Epithelial cell of esophagus (primary cell): ENCODE data around the gene FGF12.
A peak's percentile ranks its signal among the peaks of the same experiment; 100 is the strongest.
"Not testable (repeated sequence)": the region's sequence is repeated elsewhere in the genome, so short reads cannot be mapped to it uniquely, and the experiment has no call there.

Experiments
- DNase-seq: peaks from one replicate; pipeline ENCODE4 v3.0.0; 2010; ENCODE audit warnings: low read depth
- H3K4me3 ChIP-seq: 2 replicates; pipeline ENCODE4 v1.5.1; 2011; ENCODE audit warnings: mild to moderate bottlenecking, low read length, control low read depth
- CTCF ChIP-seq: IDR thresholded peaks from 2 replicates; pipeline ENCODE4 v1.5.1; 2011; ENCODE audit warnings: low read depth, mild to moderate bottlenecking, low read length, control low read depth, inconsistent platforms; ENCODE audit not compliant: insufficient read depth; ENCODE audit errors: missing control alignments

Gene FGF12

GRCh38 chr3:192727032-192727847 is at the start of gene FGF12:
TSS of gene FGF12 (minus strand) at chr3:192727541.
- no peak for TF ChIP-seq CTCF
- H3K4me3 ChIP-seq: no peak within 1 kb of the TSS
- DNase-seq: peak; percentile 73

GRCh38 chr3:192774341-192774740 is 47.0 kb upstream of the FGF12 start:
- H3K4me3 ChIP-seq, DNase-seq: not testable (repeated sequence)

GRCh38 chr3:192772240-192772894 is 45.0 kb upstream of the FGF12 start:
- TF ChIP-seq CTCF: peak; percentile 56
- H3K4me3 ChIP-seq: no peak overlapping the region
- DNase-seq: peak; percentile 52

GRCh38 chr3:192758654-192759053 is 31.3 kb upstream of the FGF12 start:
- DNase-seq: no peak
- TF ChIP-seq CTCF: no peak
- no peak overlapping the region for H3K4me3 ChIP-seq

- no peak for TF ChIP-seq CTCF
- no peak for DNase-seq
These were observed 23.8 kb upstream of the FGF12 start for GRCh38 chr3:192751148-192751547.

GRCh38 chr3:192750201-192750600 is 22.9 kb upstream of the FGF12 start:
- DNase-seq: no peak
- TF ChIP-seq CTCF: no peak
- H3K4me3 ChIP-seq: no peak overlapping the region

More at GRCh38 chr3:192751148-192751547, 23.8 kb upstream of the FGF12 start:
- no peak overlapping the region for H3K4me3 ChIP-seq

GRCh38 chr3:192747746-192748145 is 20.4 kb upstream of the FGF12 start:
- H3K4me3 ChIP-seq: no peak overlapping the region
- DNase-seq: no peak
- TF ChIP-seq CTCF: no peak
